Measurements from ENCODE around the gene ZNF77. TPM values are rescaled to one million over a fixed set of nuclear protein-coding genes. Genes with fewer than 3 reads are reported as not detected.
A peak's percentile ranks its signal among the peaks of the same experiment; 100 is the strongest.

Gene ZNF77
- total RNA-seq, 2 donors from 2014 or later: 4.6 to 7.1 TPM

GRCh38 chr19:2952953-2953481 lies 8.2 kb upstream of the ZNF77 start:
- H3K27me3 ChIP-seq (ENCODE audit: control insufficient read depth, insufficient read depth, low read length, poor library complexity, severe bottlenecking): no peaks in the 10 kb centered on the region
- no peak overlapping the region for H3K4me3 Mint-ChIP-seq
- no peaks in the 10 kb centered on the region for H3K36me3 ChIP-seq (ENCODE audit: control insufficient read depth, insufficient read depth, low read length)
- no peak overlapping the region for H3K9ac ChIP-seq (ENCODE audit: extremely low read depth, low read length, poor library complexity, severe bottlenecking)
- H3K36me3 Mint-ChIP-seq (ENCODE audit: low read depth): no peaks in the 10 kb centered on the region
- no peak for DNase-seq
- peaks cover 2% of the 10 kb centered on the region for H3K27me3 Mint-ChIP-seq (ENCODE audit: insufficient read depth)
- peaks cover 8% of the 10 kb centered on the region for H3K4me1 Mint-ChIP-seq
- H3K27ac Mint-ChIP-seq: no peak overlapping the region
- H3K9me3 ChIP-seq (ENCODE audit: control insufficient read depth, low read length): no peaks in the 10 kb centered on the region
- H3K27ac ChIP-seq (ENCODE audit: low read depth, low read length): no peak overlapping the region
- WGBS, 2 experiments (ENCODE audit: insufficient coverage in 1 of 2, insufficient read length in 1 of 2): 81 to 90% methylated on average over 7 to 8 of the region's 9 CpGs
- H3K4me3 ChIP-seq (ENCODE audit: low read length): no peak overlapping the region
- H3K4me1 ChIP-seq (ENCODE audit: control insufficient read depth, insufficient read depth, low read length): no peaks in the 10 kb centered on the region
- H3K9me3 Mint-ChIP-seq: no peaks in the 10 kb centered on the region
- peak; percentile 28 for TF ChIP-seq CTCF (conservative IDR thresholded peaks at IDR 0.05)

- Histone ChIP-seq H3K4me1 (ENCODE audit: control insufficient read depth, insufficient read depth, low read length) (no peaks in the 10 kb centered on the region), H3K27me3 (ENCODE audit: control insufficient read depth, insufficient read depth, low read length, poor library complexity, severe bottlenecking) (no peaks in the 10 kb centered on the region), H3K27ac (ENCODE audit: low read depth, low read length) (no peak overlapping the region), H3K9me3 (ENCODE audit: control insufficient read depth, low read length) (no peaks in the 10 kb centered on the region), H3K4me3 (ENCODE audit: low read length) (peak overlapping the region; percentile 93), H3K9ac (ENCODE audit: extremely low read depth, low read length, poor library complexity, severe bottlenecking) (peak overlapping the region; percentile 94), H3K36me3 (ENCODE audit: control insufficient read depth, insufficient read depth, low read length) (no peaks in the 10 kb centered on the region)
- Mint-ChIP-seq H3K36me3 (ENCODE audit: low read depth) (no peaks in the 10 kb centered on the region), H3K27ac (peak overlapping the region; percentile 98), H3K27me3 (ENCODE audit: insufficient read depth) (no peaks in the 10 kb centered on the region), H3K4me3 (peak overlapping the region; percentile 98), H3K9me3 (no peaks in the 10 kb centered on the region), H3K4me1 (peaks cover 11% of the 10 kb centered on the region)
- peak; percentile 100 for DNase-seq
- TF ChIP-seq CTCF (conservative IDR thresholded peaks at IDR 0.05): no peak
- WGBS, 2 experiments (ENCODE audit: insufficient coverage in 1 of 2, insufficient read length in 1 of 2): 0 to 1% methylated on average over 19 to 53 of the region's 53 CpGs
Measured at GRCh38 chr19:2950286-2951124, 5.7 kb upstream of the ZNF77 start.

GRCh38 chr19:2949939-2950285 lies 5.1 kb upstream of the ZNF77 start:
- H3K4me1 Mint-ChIP-seq: peaks cover 11% of the 10 kb centered on the region
- H3K9ac ChIP-seq (ENCODE audit: extremely low read depth, low read length, poor library complexity, severe bottlenecking): peak overlapping the region; percentile 94
- no peak for DNase-seq
- H3K9me3 ChIP-seq (ENCODE audit: control insufficient read depth, low read length): no peaks in the 10 kb centered on the region
- no peak for TF ChIP-seq CTCF (conservative IDR thresholded peaks at IDR 0.05)
- no peaks in the 10 kb centered on the region for H3K4me1 ChIP-seq (ENCODE audit: control insufficient read depth, insufficient read depth, low read length)
- H3K36me3 ChIP-seq (ENCODE audit: control insufficient read depth, insufficient read depth, low read length): no peaks in the 10 kb centered on the region
- 7 to 24% methylated on average over 7 to 11 of the region's 11 CpGs for WGBS, 2 experiments (ENCODE audit: insufficient coverage in 1 of 2, insufficient read length in 1 of 2)
- H3K9me3 Mint-ChIP-seq: peaks cover 2% of the 10 kb centered on the region
- no peaks in the 10 kb centered on the region for H3K27me3 ChIP-seq (ENCODE audit: control insufficient read depth, insufficient read depth, low read length, poor library complexity, severe bottlenecking)
- peak overlapping the region; percentile 98 for H3K4me3 Mint-ChIP-seq
- H3K27ac Mint-ChIP-seq: peak overlapping the region; percentile 98
- H3K27ac ChIP-seq (ENCODE audit: low read depth, low read length): no peak overlapping the region
- H3K36me3 Mint-ChIP-seq (ENCODE audit: low read depth): no peaks in the 10 kb centered on the region
- no peaks in the 10 kb centered on the region for H3K27me3 Mint-ChIP-seq (ENCODE audit: insufficient read depth)
- peak overlapping the region; percentile 93 for H3K4me3 ChIP-seq (ENCODE audit: low read length)

Data from endodermal cell (in vitro differentiated cells).